ENCODE results near the gene PGBD2.
A peak's percentile ranks its signal among the peaks of the same experiment; 100 is the strongest.

PGBD2 gene

GRCh38 chr1:248906009-248906752 is at the start of gene PGBD2:
PGBD2 (plus strand) TSS chr1:248906235; CDS start chr1:248913863, 7,628 bp downstream.
- peak; percentile 71 for TF ChIP-seq CTCF (IDR thresholded peaks at IDR 0.05; ENCODE audit: low read depth, low read length)
- in situ Hi-C loops (cut with HindIII; ENCODE audit: low sequenced_read_pairs), result no loop called here
- H3K4me3 ChIP-seq (ENCODE audit: low read depth, low read length), result peak within 1 kb of the TSS; percentile 71
- peak; percentile 92 for DNase-seq (ENCODE audit: low read depth, low spot score)

GRCh38 chr1:248857201-248857600 is 48.8 kb upstream of the PGBD2 start:
- peak overlapping the region; percentile 73 for H3K4me3 ChIP-seq (ENCODE audit: low read depth, low read length)
- no peak for TF ChIP-seq CTCF (IDR thresholded peaks at IDR 0.05; ENCODE audit: low read depth, low read length)
- in situ Hi-C loops (cut with HindIII; ENCODE audit: low sequenced_read_pairs), result no loop called here
- no peak for DNase-seq (ENCODE audit: low read depth, low spot score)

- in situ Hi-C loops (cut with HindIII; ENCODE audit: low sequenced_read_pairs), result no loop called here
- no peak for DNase-seq (ENCODE audit: low read depth, low spot score)
- peak overlapping the region; percentile 73 for H3K4me3 ChIP-seq (ENCODE audit: low read depth, low read length)
- TF ChIP-seq CTCF (IDR thresholded peaks at IDR 0.05; ENCODE audit: low read depth, low read length), result no peak
These were observed 48.3 kb upstream of the PGBD2 start for GRCh38 chr1:248857749-248858095.

GRCh38 chr1:248858096-248858890 is 47.7 kb upstream of the PGBD2 start:
- TF ChIP-seq CTCF (IDR thresholded peaks at IDR 0.05; ENCODE audit: low read depth, low read length), result peak; percentile 27
- DNase-seq (ENCODE audit: low read depth, low spot score), result peak; percentile 64
- peak overlapping the region; percentile 73 for H3K4me3 ChIP-seq (ENCODE audit: low read depth, low read length)
- in situ Hi-C loops (cut with HindIII; ENCODE audit: low sequenced_read_pairs), result no loop called here

GRCh38 chr1:248858891-248859889 is 46.8 kb upstream of the PGBD2 start, which contains the start of gene ZNF692:
ZNF692 (minus strand) TSS chr1:248859085; CDS start chr1:248858309, 776 bp downstream.
- no peak for TF ChIP-seq CTCF (IDR thresholded peaks at IDR 0.05; ENCODE audit: low read depth, low read length)

GRCh38 chr1:248860007-248860406 is 46.0 kb upstream of the PGBD2 start:
- no peak overlapping the region for H3K4me3 ChIP-seq (ENCODE audit: low read depth, low read length)
- in situ Hi-C loops (cut with HindIII; ENCODE audit: low sequenced_read_pairs), result no loop called here
- no peak for TF ChIP-seq CTCF (IDR thresholded peaks at IDR 0.05; ENCODE audit: low read depth, low read length)
- no peak for DNase-seq (ENCODE audit: low read depth, low spot score)

More at GRCh38 chr1:248858891-248859889, 46.8 kb upstream of the PGBD2 start, which contains the start of gene ZNF692:
- in situ Hi-C loops (cut with HindIII; ENCODE audit: low sequenced_read_pairs), result no loop called here
- DNase-seq (ENCODE audit: low read depth, low spot score), result peak; percentile 98
- peak within 1 kb of the TSS; percentile 73 for H3K4me3 ChIP-seq (ENCODE audit: low read depth, low read length)

Data from astrocyte of the spinal cord (primary cell).